ENCODE results near the gene TRUB1. TPM values are rescaled to one million over a fixed set of nuclear protein-coding genes. Genes with fewer than 3 reads are reported as not detected.

Gene TRUB1
- total RNA-seq, 3 donors from 2014 or later (not counting 1 experiment from before 2014, with no cell fraction given) = 7.3 to 10.3 (median 10.1) TPM

- DNase-seq (no peak), ATAC-seq (no peak)
- Histone ChIP-seq H3K4me1 (ENCODE audit: control insufficient read depth, insufficient read depth, low read length) (no peaks in the 10 kb centered on the region), H3K9me3 (ENCODE audit: control insufficient read depth, insufficient read depth, low read length) (no peaks in the 10 kb centered on the region), H3K27ac (ENCODE audit: low read length) (no peak overlapping the region), H3K4me3 (ENCODE audit: low read length) (no peak overlapping the region), H3K27me3 (ENCODE audit: control insufficient read depth, insufficient read depth, low read length) (no peaks in the 10 kb centered on the region), H3K36me3 (ENCODE audit: control insufficient read depth, insufficient read depth, low read length) (peaks cover 6% of the 10 kb centered on the region)
- Mint-ChIP-seq H3K27ac (no peak overlapping the region), H3K9me3 (peaks cover 6 to 11% of the 10 kb centered on the region in 2 donors), H3K4me1 (peaks cover 0 to 8% of the 10 kb centered on the region in 2 donors), H3K27me3 (ENCODE audit: low read depth in 2 of 2) (no peaks in the 10 kb centered on the region), H3K36me3 (peaks cover 20% of the 10 kb centered on the region), H3K4me3 (no peak overlapping the region)
- intact Hi-C loops (cut with micrococcal nuclease) = no loop called here
- TF ChIP-seq CTCF (IDR thresholded peaks at IDR 0.05) = no peak
These were observed 45.0 kb downstream of the TRUB1 start for GRCh38 chr10:114982989-114983388.

- Histone ChIP-seq H3K36me3 (ENCODE audit: control insufficient read depth, insufficient read depth, low read length) (peaks cover 6% of the 10 kb centered on the region), H3K9me3 (ENCODE audit: control insufficient read depth, insufficient read depth, low read length) (no peaks in the 10 kb centered on the region), H3K4me3 (ENCODE audit: low read length) (no peak overlapping the region), H3K27ac (ENCODE audit: low read length) (no peak overlapping the region), H3K4me1 (ENCODE audit: control insufficient read depth, insufficient read depth, low read length) (no peaks in the 10 kb centered on the region), H3K27me3 (ENCODE audit: control insufficient read depth, insufficient read depth, low read length) (no peaks in the 10 kb centered on the region)
- H3K4me1 Mint-ChIP-seq = no peaks in the 10 kb centered on the region
- peaks cover 6 to 11% of the 10 kb centered on the region in 2 donors for H3K9me3 Mint-ChIP-seq
- 100% methylated on average over 1 of the region's 1 CpG for WGBS (ENCODE audit: insufficient coverage)
- DNase-seq (no peak), ATAC-seq (no peak)
- TF ChIP-seq CTCF (IDR thresholded peaks at IDR 0.05) = no peak
- H3K36me3 Mint-ChIP-seq = peaks cover 20% of the 10 kb centered on the region
- no peak overlapping the region for H3K4me3 Mint-ChIP-seq
- H3K27me3 Mint-ChIP-seq (ENCODE audit: low read depth in 2 of 2) = no peaks in the 10 kb centered on the region
- no peak overlapping the region for H3K27ac Mint-ChIP-seq
- intact Hi-C loops (cut with micrococcal nuclease) = no loop called here
These were observed 50.0 kb downstream of the TRUB1 start for GRCh38 chr10:114987995-114988394.

GRCh38 chr10:114990586-114990985 is 52.6 kb downstream of the TRUB1 start:
- 95% methylated on average over 3 of the region's 3 CpGs for WGBS (ENCODE audit: insufficient coverage)
- no peaks in the 10 kb centered on the region for H3K9me3 Mint-ChIP-seq
- no peaks in the 10 kb centered on the region for H3K4me1 Mint-ChIP-seq
- H3K4me3 Mint-ChIP-seq = no peak overlapping the region
- no peak for ATAC-seq
- intact Hi-C loops (cut with micrococcal nuclease) = no loop called here
- Histone ChIP-seq H3K4me1 (ENCODE audit: control insufficient read depth, insufficient read depth, low read length) (no peaks in the 10 kb centered on the region), H3K27me3 (ENCODE audit: control insufficient read depth, insufficient read depth, low read length) (no peaks in the 10 kb centered on the region), H3K27ac (ENCODE audit: low read length) (no peak overlapping the region), H3K36me3 (ENCODE audit: control insufficient read depth, insufficient read depth, low read length) (no peaks in the 10 kb centered on the region), H3K4me3 (ENCODE audit: low read length) (no peak overlapping the region), H3K9me3 (ENCODE audit: control insufficient read depth, insufficient read depth, low read length) (no peaks in the 10 kb centered on the region)
- no peak overlapping the region for H3K27ac Mint-ChIP-seq
- DNase-seq = no peak
- H3K36me3 Mint-ChIP-seq = no peaks in the 10 kb centered on the region
- H3K27me3 Mint-ChIP-seq (ENCODE audit: low read depth in 2 of 2) = no peaks in the 10 kb centered on the region
- no peak for TF ChIP-seq CTCF (IDR thresholded peaks at IDR 0.05)

GRCh38 chr10:114990991-114991390 is 53.0 kb downstream of the TRUB1 start:
- intact Hi-C loops (cut with micrococcal nuclease) = no loop called here
- Mint-ChIP-seq H3K27me3 (ENCODE audit: low read depth in 2 of 2) (no peaks in the 10 kb centered on the region), H3K9me3 (no peaks in the 10 kb centered on the region), H3K36me3 (no peaks in the 10 kb centered on the region), H3K27ac (no peak overlapping the region), H3K4me3 (no peak overlapping the region), H3K4me1 (no peaks in the 10 kb centered on the region)
- no peaks in the 10 kb centered on the region for H3K9me3 ChIP-seq (ENCODE audit: control insufficient read depth, insufficient read depth, low read length)
- no peak overlapping the region for H3K27ac ChIP-seq (ENCODE audit: low read length)
- H3K4me3 ChIP-seq (ENCODE audit: low read length) = no peak overlapping the region
- 60% methylated on average over 1 of the region's 4 CpGs for WGBS (ENCODE audit: insufficient coverage)
- H3K4me1 ChIP-seq (ENCODE audit: control insufficient read depth, insufficient read depth, low read length) = no peaks in the 10 kb centered on the region
- no peaks in the 10 kb centered on the region for H3K36me3 ChIP-seq (ENCODE audit: control insufficient read depth, insufficient read depth, low read length)
- DNase-seq = no peak
- no peak for ATAC-seq
- H3K27me3 ChIP-seq (ENCODE audit: control insufficient read depth, insufficient read depth, low read length) = no peaks in the 10 kb centered on the region
- no peak for TF ChIP-seq CTCF (IDR thresholded peaks at IDR 0.05)

Measured in natural killer cell (primary cell).